Endothelial cell of umbilical vein (primary cell): ENCODE data around the gene MESD. TPM values are rescaled to one million over a fixed set of nuclear protein-coding genes. Genes with fewer than 3 reads are reported as not detected.

ENCODE experiments used
- BruUV-seq: library from RNA; stranded (reverse); fragments of 400-500 nt; replicated peaks from 2 replicates; lab custom pipeline; 2021; lab: Mats Ljungman, UMichigan
- CTCF ChIA-PET: fragments of 300-600, 350-600 bp; sonication (Branson Sonifier 250); formaldehyde crosslinking; loops from one replicate; lab custom pipeline; 2021; ENCODE audit warnings: antibody characterized with exemption, inconsistent platforms; lab: Charles Lee
- POLR2A ChIA-PET: fragments of 300-600, 350-600 bp; sonication (Branson Sonifier 250); formaldehyde crosslinking; loops from one replicate; lab custom pipeline; 2021; ENCODE audit warnings: antibody characterized with exemption, inconsistent platforms; lab: Charles Lee
- DNase-seq: peaks from one replicate; pipeline ENCODE4 v3.0.0-alpha.2; 2011; ENCODE audit warnings: low read depth, low spot score
- FAIRE-seq: peaks from 2 replicates; lab custom pipeline; 2011; peaks lifted over from hg19 to GRCh38; lab: Jason Lieb, UNC
- H2AFZ ChIP-seq: 2 replicates; pipeline ENCODE4 v1.6.0; 2012; ENCODE audit warnings: low read depth, low read length, control low read depth, inconsistent platforms
- H3K27ac ChIP-seq: 2 replicates; pipeline ENCODE4 v1.5.1; 2011; ENCODE audit warnings: low read depth, mild to moderate bottlenecking, control low read depth, low read length, moderate library complexity; ENCODE audit not compliant: insufficient read depth
- H3K27me3 ChIP-seq, 2 experiments: 2 replicates each; pipeline versions ENCODE4 v1.6.0 to v1.6.1; 2011; ENCODE audit warnings: low read length in 2 of 2, mixed read lengths in 1 of 2; ENCODE audit not compliant: control insufficient read depth in 2 of 2, insufficient read depth in 2 of 2
- H3K36me3 ChIP-seq, 2 experiments: 2 replicates in 1 of 2; 3 replicates in 1 of 2; pipeline ENCODE4 v1.5.1; 2011; ENCODE audit warnings: low read length in 2 of 2, mild to moderate bottlenecking in 1 of 2, moderate library complexity in 1 of 2; ENCODE audit not compliant: control insufficient read depth in 2 of 2, insufficient read depth in 2 of 2; ENCODE audit errors: extremely low read depth in 1 of 2
- H3K4me1 ChIP-seq: 3 replicates; pipeline ENCODE4 v1.5.1; 2011; ENCODE audit warnings: mild to moderate bottlenecking, low read length; ENCODE audit not compliant: control insufficient read depth, insufficient read depth; ENCODE audit errors: extremely low read depth
- H3K4me2 ChIP-seq: 2 replicates; pipeline ENCODE4 v1.6.1; 2011; ENCODE audit warnings: low read length, control low read depth, mixed read lengths; ENCODE audit not compliant: insufficient read depth
- H3K4me3 ChIP-seq, 3 experiments: fragments of 200-600 bp in 1 of 3; sonication (generic), shearing (Covaris generic) in 1 of 3; replicated peaks in 1 of 3; 2 replicates each; pipeline ENCODE4 v1.5.1; 2011 to 2016; ENCODE audit warnings: control low read depth in 3 of 3, low read length in 3 of 3, mild to moderate bottlenecking in 2 of 3, inconsistent platforms in 1 of 3, low read depth in 1 of 3, moderate library complexity in 1 of 3; ENCODE audit not compliant: insufficient read depth in 1 of 3
- H3K79me2 ChIP-seq: 2 replicates; pipeline ENCODE4 v1.6.0; 2012; ENCODE audit warnings: low read length, inconsistent platforms; ENCODE audit not compliant: control insufficient read depth, insufficient read depth
- H3K9ac ChIP-seq: replicated peaks from 2 replicates; pipeline ENCODE3; 2011; ENCODE audit warnings: low read length, control low read depth; ENCODE audit not compliant: insufficient read depth; ENCODE audit errors: extremely low read depth
- H3K9me1 ChIP-seq: replicated peaks from 3 replicates; pipeline ENCODE4 v1.6.0; 2011; ENCODE audit warnings: mild to moderate bottlenecking, low read length; ENCODE audit not compliant: control insufficient read depth, insufficient read depth; ENCODE audit errors: extremely low read depth
- H3K9me3 ChIP-seq: replicated peaks from 2 replicates; pipeline ENCODE4 v1.5.1; 2012; ENCODE audit warnings: low read length, inconsistent platforms; ENCODE audit not compliant: control insufficient read depth, insufficient read depth
- H4K20me1 ChIP-seq: replicated peaks from 2 replicates; pipeline ENCODE3; 2011; ENCODE audit warnings: mild to moderate bottlenecking, low read length; ENCODE audit not compliant: control insufficient read depth, insufficient read depth; ENCODE audit errors: extremely low read depth
- EZH2 ChIP-seq: IDR thresholded peaks from 2 replicates; pipeline ENCODE4 v1.6.1; 2012; ENCODE audit warnings: borderline replicate concordance, low read depth, mild to moderate bottlenecking, moderate library complexity, low read length, inconsistent platforms; ENCODE audit not compliant: severe bottlenecking
- GATA2 ChIP-seq: IDR thresholded peaks from 2 replicates; pipeline ENCODE4 v1.7.0; 2011; ENCODE audit warnings: low read depth, mild to moderate bottlenecking, moderate library complexity, mixed read lengths, low read length; ENCODE audit not compliant: insufficient read length, insufficient read depth
- JUN ChIP-seq: IDR thresholded peaks from 2 replicates; pipeline ENCODE4 v1.6.1; 2011; ENCODE audit warnings: borderline replicate concordance, low read depth; ENCODE audit not compliant: insufficient read length, insufficient read depth
- MAX ChIP-seq: IDR thresholded peaks from 2 replicates; pipeline ENCODE4 v1.6.1; 2011; ENCODE audit not compliant: insufficient read depth, insufficient read length
- MYC ChIP-seq: IDR thresholded peaks from one replicate; pipeline ENCODE4 v1.6.1; 2011; ENCODE audit warnings: mild to moderate bottlenecking, low read depth, low read length
- POLR2A ChIP-seq: IDR thresholded peaks from 2 replicates; pipeline ENCODE4 v1.6.1; 2012; ENCODE audit warnings: low read depth, mild to moderate bottlenecking, control low read depth, low read length
- POLR2AphosphoS5 ChIP-seq: IDR thresholded peaks from 2 replicates; pipeline ENCODE4 v1.6.1; 2012; ENCODE audit warnings: low read depth, mild to moderate bottlenecking, control low read depth, low read length, moderate library complexity; ENCODE audit not compliant: insufficient read depth
- dilution Hi-C: fragments of 300-500 bp; cut with MboI; formaldehyde crosslinking; loops from one replicate; pipeline ENCODE4 v1.15.0; 2019; ENCODE audit warnings: low sequenced_read_pairs; ENCODE audit not compliant: extremely low pct_ligation_motif_present
- intact Hi-C: fragments of 100-400 bp; cut with micrococcal nuclease; formaldehyde crosslinking; loops from one replicate; pipeline ENCODE4 v1.10.0; 2022
- polyA plus RNA-seq, 4 experiments: library from polyadenylated mRNA; depleted of rRNA in 3 of 4; stranded (reverse) in 3 of 4; unstranded in 1 of 4; fragments of >200 nt; gene quantifications; 2 replicates each; pipeline versions ENCODE4 v1.2.1 to v1.2.3, GENCODE V29; 2011 to 2012; ENCODE audit warnings: missing spikeins in 1 of 4
- total RNA-seq: library from RNA; stranded (reverse); gene quantifications from 2 replicates; pipeline ENCODE4 v1.2.3, GENCODE V29; 2021

The MESD gene
- total and polyA plus RNA-seq, 2 donors (not counting 3 experiments of a cell fraction or from before 2014, with no cell fraction given), result 12.8 to 30.5 TPM

- H3K36me3 ChIP-seq, result no peaks in the 10 kb centered on the region
- ChIA-PET CTCF (no interaction called here), POLR2A (no interaction called here)
- no peak overlapping the region for H2AFZ ChIP-seq
- no peaks in the 10 kb centered on the region for H4K20me1 ChIP-seq
- H3K9me3 ChIP-seq, result no peaks in the 10 kb centered on the region
- intact Hi-C loops, result no loop called here
- no peak overlapping the region for H3K4me2 ChIP-seq
- dilution Hi-C loops, result no loop called here
- no peak for DNase-seq
- FAIRE-seq, result no peak
- BruUV-seq, result no TSS peak
- no peaks in the 10 kb centered on the region for H3K9me1 ChIP-seq
- H3K9ac ChIP-seq, result no peak overlapping the region
- H3K27ac ChIP-seq, result no peak overlapping the region
- H3K79me2 ChIP-seq, result no peaks in the 10 kb centered on the region
- H3K27me3 ChIP-seq, result no peaks in the 10 kb centered on the region
- TF ChIP-seq MYC (no peak), MAX (no peak), JUN (no peak), POLR2AphosphoS5 (no peak), GATA2 (no peak), EZH2 (no peak)
- H3K4me1 ChIP-seq, result no peaks in the 10 kb centered on the region
- H3K4me3 ChIP-seq, result no peak overlapping the region
Measured at GRCh38 chr15:80904998-80905397, 84.6 kb downstream of the MESD start.

GRCh38 chr15:80902298-80902801 lies 87.3 kb downstream of the MESD start:
- Histone ChIP-seq H3K27me3 (no peaks in the 10 kb centered on the region), H2AFZ (no peak overlapping the region), H3K4me2 (no peak overlapping the region), H3K9me1 (no peaks in the 10 kb centered on the region), H4K20me1 (no peaks in the 10 kb centered on the region), H3K4me1 (no peaks in the 10 kb centered on the region), H3K79me2 (no peaks in the 10 kb centered on the region), H3K36me3 (no peaks in the 10 kb centered on the region), H3K9me3 (no peaks in the 10 kb centered on the region), H3K9ac (no peak overlapping the region), H3K27ac (no peak overlapping the region), H3K4me3 (no peak overlapping the region)
- BruUV-seq, result no TSS peak
- intact Hi-C loops, result no loop called here
- DNase-seq (no peak), FAIRE-seq (no peak)
- ChIA-PET CTCF (interaction anchor here (0.6 to 2.2 kb wide), 3 partner anchors 68 to 335 kb away, joined by 3 to 6 read pairs (median 3); no protein-coding TSS in a partner anchor), POLR2A (no interaction called here)
- TF ChIP-seq POLR2A, result no peak
- TF ChIP-seq GATA2, result no peak
- no peak for TF ChIP-seq JUN
- TF ChIP-seq EZH2, result no peak
- no peak for TF ChIP-seq MYC
- TF ChIP-seq POLR2AphosphoS5, result no peak
- dilution Hi-C loops, result no loop called here
